SK-N-MC (cell line): Measurements from ENCODE around the gene CLIC5.

Experiments
- DNase-seq: peaks from one replicate; pipeline ENCODE4 v3.0.0-alpha.2; 2011; ENCODE audit warnings: low read depth, low spot score
- H3K27ac ChIP-seq: fragments of 200-600 bp; sonication (generic); 2 replicates; pipeline ENCODE4 v1.5.1; 2016; ENCODE audit warnings: mixed run types
- H3K36me3 ChIP-seq: fragments of 200-600 bp; sonication (generic); 2 replicates; pipeline ENCODE4 v1.6.1; 2017; ENCODE audit warnings: antibody characterized with exemption, low read length, mixed read lengths; ENCODE audit not compliant: insufficient read depth
- H3K4me3 ChIP-seq: fragments of 200-600 bp; sonication (generic); 2 replicates; pipeline ENCODE4 v1.5.1; 2016
- H3K9ac ChIP-seq: fragments of 200-600 bp; sonication (generic); 2 replicates; pipeline ENCODE4 v1.8.0; 2017; ENCODE audit warnings: mixed run types, mixed read lengths; ENCODE audit not compliant: insufficient read length
- H3K9me3 ChIP-seq: fragments of 200-600 bp; sonication (generic); 2 replicates; pipeline ENCODE4 v1.6.1; 2017; ENCODE audit warnings: low read depth, mild to moderate bottlenecking, antibody characterized with exemption, low read length, moderate library complexity, mixed read lengths
- EZH2 ChIP-seq: fragments of 200-600 bp; sonication (generic); IDR thresholded peaks from one replicate; pipeline ENCODE4 v1.6.1; 2017; ENCODE audit warnings: antibody characterized with exemption
- FOXP2 ChIP-seq: optimal IDR thresholded peaks from 2 replicates; pipeline ENCODE3; 2011; ENCODE audit warnings: mild to moderate bottlenecking, moderate library complexity; ENCODE audit not compliant: insufficient read depth; ENCODE audit errors: extremely low read length, control extremely low read depth
- POLR2AphosphoS5 ChIP-seq: IDR thresholded peaks from 2 replicates; pipeline ENCODE4 v1.6.1; 2012; ENCODE audit warnings: mild to moderate bottlenecking, low read depth, low read length, borderline replicate concordance

Gene CLIC5

DNA sequence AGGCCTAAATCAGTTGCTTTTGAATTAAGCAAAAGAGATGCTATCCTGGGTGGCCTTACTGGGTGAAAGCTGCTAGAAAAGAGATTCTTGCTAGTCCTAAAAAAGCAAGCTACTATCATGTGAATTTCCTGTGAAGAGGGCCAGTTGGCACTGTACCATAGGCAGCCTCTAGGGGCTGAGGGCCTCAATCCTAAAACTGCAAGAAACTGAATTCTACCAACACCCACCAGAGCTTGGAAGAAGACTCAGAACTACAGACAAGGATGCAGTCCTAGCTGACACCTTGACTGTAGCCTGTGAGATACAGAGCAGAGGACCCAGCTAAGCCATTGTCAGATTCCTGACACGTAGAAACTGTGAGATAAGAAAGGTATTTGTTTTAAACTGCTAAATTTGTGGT, 24.5 kb downstream of the CLIC5 start:
- no peak for DNase-seq
- TF ChIP-seq FOXP2 (no peak), POLR2AphosphoS5 (no peak), EZH2 (no peak)
- no peaks in the 10 kb centered on the region for H3K9me3 ChIP-seq

DNA sequence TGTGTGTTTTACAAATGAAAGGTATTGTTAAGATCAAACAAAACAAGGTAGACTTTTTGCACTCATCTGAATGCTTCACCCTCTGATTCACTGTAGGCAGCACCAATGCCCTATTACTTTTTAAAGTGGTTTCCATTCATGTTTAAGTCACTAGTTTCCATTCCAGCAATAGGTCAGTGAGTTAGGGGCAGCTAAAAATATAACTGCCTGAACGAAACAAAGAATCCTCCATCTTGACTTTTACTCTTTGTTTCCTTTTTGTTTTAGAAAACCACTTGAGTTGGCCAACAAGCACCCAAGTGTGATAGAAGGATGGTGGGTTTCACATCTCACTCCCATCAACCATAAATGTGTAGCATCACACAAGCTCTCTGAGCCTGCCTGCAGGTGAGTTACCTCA, 25.5 kb downstream of the CLIC5 start:
- H3K9me3 ChIP-seq: no peaks in the 10 kb centered on the region
- no peak for DNase-seq
- no peak overlapping the region for H3K9ac ChIP-seq
- no peak overlapping the region for H3K4me3 ChIP-seq
- TF ChIP-seq FOXP2: no peak
- TF ChIP-seq POLR2AphosphoS5: no peak
- no peak for TF ChIP-seq EZH2
- no peak overlapping the region for H3K27ac ChIP-seq
- no peaks in the 10 kb centered on the region for H3K36me3 ChIP-seq

More for the DNA sequence above, 24.5 kb downstream of the CLIC5 start:
- Histone ChIP-seq H3K36me3 (no peaks in the 10 kb centered on the region), H3K4me3 (no peak overlapping the region), H3K27ac (no peak overlapping the region), H3K9ac (no peak overlapping the region)

DNA sequence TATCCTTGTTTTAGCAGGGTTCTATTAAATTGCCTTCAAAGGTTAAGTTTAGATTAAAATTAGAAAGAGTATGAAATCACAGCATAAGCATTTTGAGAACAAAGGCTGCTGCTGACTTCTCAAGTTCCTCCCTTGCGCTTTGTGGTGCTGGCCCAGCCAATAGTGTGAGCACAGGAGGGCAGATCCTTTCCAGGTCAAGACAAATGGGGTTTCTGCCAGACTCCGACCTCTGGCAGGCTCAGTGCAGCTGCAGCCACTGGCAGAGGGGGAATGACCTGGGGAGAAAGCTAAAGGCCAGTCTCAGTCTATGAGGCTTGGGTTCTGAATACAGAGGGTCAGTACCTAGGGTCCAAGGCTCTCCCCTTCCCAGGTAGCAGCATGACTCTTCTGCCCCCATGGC, 27.0 kb downstream of the CLIC5 start:
- TF ChIP-seq EZH2 (no peak), POLR2AphosphoS5 (no peak), FOXP2 (no peak)
- H3K27ac ChIP-seq: no peak overlapping the region

GRCh38 chr6:45987856-45988255, 27.8 kb downstream of the CLIC5 start:
- no peak for TF ChIP-seq POLR2AphosphoS5
- TF ChIP-seq FOXP2: no peak
- TF ChIP-seq EZH2: no peak
- H3K4me3 ChIP-seq: no peak overlapping the region
- DNase-seq: no peak
- H3K27ac ChIP-seq: no peak overlapping the region
- no peaks in the 10 kb centered on the region for H3K9me3 ChIP-seq
- no peaks in the 10 kb centered on the region for H3K36me3 ChIP-seq
- H3K9ac ChIP-seq: no peak overlapping the region

More for the DNA sequence above, 27.0 kb downstream of the CLIC5 start:
- Histone ChIP-seq H3K36me3 (no peaks in the 10 kb centered on the region), H3K9me3 (no peaks in the 10 kb centered on the region), H3K9ac (no peak overlapping the region), H3K4me3 (no peak overlapping the region)
- DNase-seq: no peak

DNA sequence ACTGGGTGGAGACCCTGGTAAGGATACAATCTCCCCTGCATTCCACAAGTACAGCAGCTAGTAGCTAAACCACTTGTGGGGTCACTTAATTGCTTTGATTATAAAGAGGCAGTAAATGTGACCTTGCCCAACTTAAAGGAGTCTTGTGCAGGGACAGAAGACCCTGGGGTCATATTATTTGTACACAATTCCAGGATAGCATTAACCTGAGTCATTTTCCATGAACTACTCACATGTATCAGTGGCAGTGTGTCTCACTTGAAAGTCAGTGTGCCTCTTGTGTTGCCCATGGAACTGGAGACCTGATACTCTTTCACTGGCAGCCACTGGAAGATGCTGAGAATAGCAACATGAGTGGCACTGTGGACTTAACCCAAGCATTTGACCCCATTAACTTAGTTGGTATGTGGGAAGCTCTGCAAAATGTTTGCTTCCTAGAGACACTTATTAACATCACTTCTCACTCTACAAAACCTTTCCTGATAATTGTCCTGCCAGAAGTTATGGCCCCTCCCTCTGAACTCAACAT, 28.9 kb downstream of the CLIC5 start:
- DNase-seq: no peak
- no peak overlapping the region for H3K27ac ChIP-seq
- TF ChIP-seq EZH2 (no peak), POLR2AphosphoS5 (no peak), FOXP2 (no peak)
- no peaks in the 10 kb centered on the region for H3K9me3 ChIP-seq
- no peaks in the 10 kb centered on the region for H3K36me3 ChIP-seq
- no peak overlapping the region for H3K9ac ChIP-seq
- no peak overlapping the region for H3K4me3 ChIP-seq

DNA sequence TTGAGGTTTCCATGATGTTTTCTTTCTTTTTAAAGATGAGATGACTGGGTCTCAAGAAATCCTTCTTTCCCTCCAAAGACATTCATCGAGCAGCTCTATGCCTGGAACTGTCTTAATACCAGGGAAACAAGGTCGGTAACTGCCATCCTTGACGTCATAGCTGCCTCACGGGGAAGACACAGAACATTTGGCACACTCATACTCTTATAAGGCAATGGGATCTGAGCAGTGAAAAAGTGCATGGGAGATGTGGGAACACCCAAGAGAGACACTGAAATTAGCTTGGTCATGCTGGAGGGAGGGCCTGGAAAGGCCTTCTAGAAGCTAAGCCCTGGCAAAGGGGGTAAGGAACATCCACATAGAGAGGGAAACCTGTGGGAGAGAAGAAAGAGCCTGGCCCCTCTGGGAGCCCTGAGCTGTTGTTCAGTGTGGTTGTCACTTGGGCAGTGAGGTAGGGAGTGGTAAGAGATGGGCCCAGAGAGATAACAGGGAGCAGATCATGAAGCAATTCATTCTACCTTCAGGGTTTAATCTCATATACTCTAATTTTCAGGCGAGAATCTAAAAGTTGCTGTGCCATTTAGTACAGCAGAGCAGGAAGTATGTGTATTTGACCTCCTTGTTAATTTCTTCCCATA, 30.8 kb downstream of the CLIC5 start:
- H3K36me3 ChIP-seq: no peaks in the 10 kb centered on the region
- H3K4me3 ChIP-seq: no peak overlapping the region
- no peak overlapping the region for H3K9ac ChIP-seq
- H3K9me3 ChIP-seq: no peaks in the 10 kb centered on the region
- TF ChIP-seq POLR2AphosphoS5 (no peak), FOXP2 (no peak), EZH2 (no peak)
- DNase-seq: no peak
- no peak overlapping the region for H3K27ac ChIP-seq

DNA sequence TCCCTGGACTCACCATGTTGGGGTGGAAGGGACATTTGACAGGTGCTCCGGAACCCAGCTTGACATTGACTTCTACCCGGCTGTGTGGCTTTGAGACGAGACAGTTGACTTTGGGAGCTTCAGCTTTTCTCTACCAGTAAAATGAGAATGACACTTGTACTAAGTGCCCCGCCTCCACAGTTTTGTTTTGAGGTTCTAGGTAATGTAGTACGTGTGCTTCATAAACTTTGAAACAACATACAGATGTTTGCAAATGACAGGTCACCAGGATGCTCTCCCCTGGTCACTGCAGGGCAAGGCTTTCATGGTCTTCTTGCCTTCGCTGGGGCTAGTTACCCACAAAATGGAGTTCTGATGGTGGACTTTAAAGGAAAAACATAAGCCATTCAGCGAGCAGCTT, 31.3 kb downstream of the CLIC5 start:
- H3K36me3 ChIP-seq: no peaks in the 10 kb centered on the region
- H3K9ac ChIP-seq: no peak overlapping the region
- H3K27ac ChIP-seq: no peak overlapping the region
- H3K4me3 ChIP-seq: no peak overlapping the region
- no peak for DNase-seq
- no peak for TF ChIP-seq EZH2
- no peak for TF ChIP-seq POLR2AphosphoS5
- no peak for TF ChIP-seq FOXP2
- no peaks in the 10 kb centered on the region for H3K9me3 ChIP-seq

DNA sequence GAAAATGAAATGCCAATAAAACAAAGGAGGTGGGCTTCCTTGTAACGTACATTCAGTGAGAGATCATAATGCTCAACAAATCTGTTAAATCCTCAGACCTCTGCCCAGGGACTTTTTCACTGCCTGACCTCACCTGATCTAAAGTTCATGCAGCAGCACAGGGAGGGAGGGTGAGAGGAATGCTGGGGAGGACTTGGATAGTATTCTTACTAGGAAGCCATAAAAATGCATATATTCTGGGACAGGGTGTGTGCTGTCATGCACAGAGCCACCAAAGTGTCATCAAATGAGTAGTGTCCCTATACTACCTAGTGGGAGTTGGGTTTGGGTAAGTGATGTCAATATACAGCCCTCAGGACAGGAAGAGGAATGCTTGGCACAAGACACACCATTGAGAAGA, 32.6 kb downstream of the CLIC5 start:
- no peak overlapping the region for H3K4me3 ChIP-seq
- no peak for TF ChIP-seq POLR2AphosphoS5
- no peak for TF ChIP-seq EZH2
- TF ChIP-seq FOXP2: no peak
- no peak overlapping the region for H3K9ac ChIP-seq
- DNase-seq: no peak
- no peaks in the 10 kb centered on the region for H3K9me3 ChIP-seq
- no peak overlapping the region for H3K27ac ChIP-seq
- no peaks in the 10 kb centered on the region for H3K36me3 ChIP-seq

DNA sequence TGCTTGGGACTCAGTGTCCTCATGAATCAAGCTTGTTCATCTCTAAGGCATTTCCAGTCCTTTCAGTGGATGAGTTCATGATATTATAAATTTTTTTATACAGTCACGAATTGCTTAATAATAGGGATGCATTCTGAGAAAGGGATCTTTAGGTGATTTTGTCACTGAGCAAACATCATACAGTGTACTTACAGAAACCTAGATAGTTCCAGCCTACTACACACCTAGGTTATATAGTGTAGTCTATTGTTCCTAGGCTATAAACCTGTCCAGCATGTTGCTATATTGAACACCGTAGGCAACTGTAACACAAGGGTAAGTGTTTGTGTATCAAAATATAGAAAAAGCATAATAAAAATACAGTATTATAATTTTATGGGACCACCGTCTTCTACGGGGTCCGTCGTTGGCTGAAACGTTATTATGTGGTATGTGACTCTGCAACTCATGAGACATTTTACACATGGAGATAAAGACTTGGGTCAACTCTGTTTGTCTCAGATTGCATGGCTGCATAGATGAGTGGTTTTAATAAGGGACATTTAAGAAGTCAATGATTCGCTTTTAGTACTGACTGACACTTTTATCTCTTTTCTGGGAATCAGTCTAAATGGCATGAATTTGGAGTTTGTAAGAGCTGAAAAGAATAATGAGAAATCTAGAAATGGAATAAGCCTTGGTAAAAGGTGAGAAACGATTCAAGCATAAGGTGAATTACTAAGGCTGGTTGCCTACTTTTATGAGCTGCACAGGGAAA, 33.2 kb downstream of the CLIC5 start:
- no peak overlapping the region for H3K9ac ChIP-seq
- H3K36me3 ChIP-seq: no peaks in the 10 kb centered on the region
- TF ChIP-seq FOXP2: no peak
- no peak for TF ChIP-seq EZH2
- TF ChIP-seq POLR2AphosphoS5: no peak
- H3K4me3 ChIP-seq: no peak overlapping the region
- H3K9me3 ChIP-seq: no peaks in the 10 kb centered on the region
- no peak for DNase-seq
- no peak overlapping the region for H3K27ac ChIP-seq
